Measurements from ENCODE around the gene ACACA. TPM values are rescaled to one million over a fixed set of nuclear protein-coding genes. Genes with fewer than 3 reads are reported as not detected.

ACACA gene
- total RNA-seq, 1 donor: 72.7 TPM

- no peak for TF ChIP-seq CTCF (IDR thresholded peaks at IDR 0.05; ENCODE audit: insufficient read depth, low read length)
- H3K4me3 ChIP-seq (ENCODE audit: low read depth, low read length): no peak overlapping the region
- DNase-seq (ENCODE audit: low read depth): no peak
These were observed 364.7 kb downstream of the ACACA start for GRCh38 chr17:37041932-37042331.

GRCh38 chr17:37039269-37039668 lies 367.4 kb downstream of the ACACA start:
- no peak for DNase-seq (ENCODE audit: low read depth)
- TF ChIP-seq CTCF (IDR thresholded peaks at IDR 0.05; ENCODE audit: insufficient read depth, low read length): no peak
- no peak overlapping the region for H3K4me3 ChIP-seq (ENCODE audit: low read depth, low read length)

GRCh38 chr17:37037590-37038155 lies 369.0 kb downstream of the ACACA start:
- DNase-seq (ENCODE audit: low read depth): no peak
- no peak for TF ChIP-seq CTCF (IDR thresholded peaks at IDR 0.05; ENCODE audit: insufficient read depth, low read length)
- H3K4me3 ChIP-seq (ENCODE audit: low read depth, low read length): no peak overlapping the region

Other genes starting within 250 kb of the ACACA start
- not detected in 2 replicates for gene C17orf78, start 30.9 kb downstream of the ACACA start, total RNA-seq (ENCODE audit: low replicate concordance)
- 16.3 and 21.3 TPM in 2 replicates for gene TADA2A, start 50 bp upstream of the ACACA start, total RNA-seq (ENCODE audit: low replicate concordance)
- gene DUSP14, start 83.1 kb upstream of the ACACA start, total RNA-seq (ENCODE audit: low replicate concordance): 14.5 and 52.8 TPM in 2 replicates
- gene SYNRG, start 202.6 kb upstream of the ACACA start, total RNA-seq (ENCODE audit: low replicate concordance): 22.5 and 37.7 TPM in 2 replicates
- 16.0 and 29.9 TPM in 2 replicates for gene DDX52, start 236.6 kb upstream of the ACACA start, total RNA-seq (ENCODE audit: low replicate concordance)

All from fibroblast of the aortic adventitia (primary cell).